Measurements from ENCODE around the gene DIPK1B. TPM values are rescaled to one million over a fixed set of nuclear protein-coding genes. Genes with fewer than 3 reads are reported as not detected.

The DIPK1B gene
- total RNA-seq, 6 donors from 2014 or later = 9.7 to 24.1 (median 17.0) TPM

GRCh38 chr9:136673975-136674785 is 38.2 kb upstream of the DIPK1B start:
- Histone ChIP-seq H3K9me3 (no peaks in the 10 kb centered on the region), H3K4me3 (no peak overlapping the region), H3K36me3 (peaks cover 0 to 77% (median 41%) of the 10 kb centered on the region in 4 donors), H3K27ac (peak overlapping the region; percentile 33 to 91 (median 84)), H3K27me3 (no peaks in the 10 kb centered on the region), H3K4me1 (peaks cover 25 to 80% (median 45%) of the 10 kb centered on the region in 4 donors)
- TF ChIP-seq, protein P1, sequence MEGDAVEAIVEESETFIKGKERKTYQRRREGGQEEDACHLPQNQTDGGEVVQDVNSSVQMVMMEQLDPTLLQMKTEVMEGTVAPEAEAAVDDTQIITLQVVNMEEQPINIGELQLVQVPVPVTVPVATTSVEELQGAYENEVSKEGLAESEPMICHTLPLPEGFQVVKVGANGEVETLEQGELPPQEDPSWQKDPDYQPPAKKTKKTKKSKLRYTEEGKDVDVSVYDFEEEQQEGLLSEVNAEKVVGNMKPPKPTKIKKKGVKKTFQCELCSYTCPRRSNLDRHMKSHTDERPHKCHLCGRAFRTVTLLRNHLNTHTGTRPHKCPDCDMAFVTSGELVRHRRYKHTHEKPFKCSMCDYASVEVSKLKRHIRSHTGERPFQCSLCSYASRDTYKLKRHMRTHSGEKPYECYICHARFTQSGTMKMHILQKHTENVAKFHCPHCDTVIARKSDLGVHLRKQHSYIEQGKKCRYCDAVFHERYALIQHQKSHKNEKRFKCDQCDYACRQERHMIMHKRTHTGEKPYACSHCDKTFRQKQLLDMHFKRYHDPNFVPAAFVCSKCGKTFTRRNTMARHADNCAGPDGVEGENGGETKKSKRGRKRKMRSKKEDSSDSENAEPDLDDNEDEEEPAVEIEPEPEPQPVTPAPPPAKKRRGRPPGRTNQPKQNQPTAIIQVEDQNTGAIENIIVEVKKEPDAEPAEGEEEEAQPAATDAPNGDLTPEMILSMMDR (IDR thresholded peaks at IDR 0.05) = no peak
- TF ChIP-seq EP300 (IDR thresholded peaks at IDR 0.05) = no peak
- peak in 1 of 4 donors; percentile 28 for TF ChIP-seq POLR2A (IDR thresholded peaks at IDR 0.05)
- peak in 1 of 2 donors; percentile 79 for TF ChIP-seq POLR2AphosphoS5 (IDR thresholded peaks at IDR 0.05)
- ATAC-seq (ENCODE audit: low FRiP score in 2 of 2) (no peak), DNase-seq (peak in 1 of 2 donors; percentile 68)
- 54 to 78% methylated on average over 6 to 26 of the region's 26 CpGs for WGBS, 2 donors

DNA sequence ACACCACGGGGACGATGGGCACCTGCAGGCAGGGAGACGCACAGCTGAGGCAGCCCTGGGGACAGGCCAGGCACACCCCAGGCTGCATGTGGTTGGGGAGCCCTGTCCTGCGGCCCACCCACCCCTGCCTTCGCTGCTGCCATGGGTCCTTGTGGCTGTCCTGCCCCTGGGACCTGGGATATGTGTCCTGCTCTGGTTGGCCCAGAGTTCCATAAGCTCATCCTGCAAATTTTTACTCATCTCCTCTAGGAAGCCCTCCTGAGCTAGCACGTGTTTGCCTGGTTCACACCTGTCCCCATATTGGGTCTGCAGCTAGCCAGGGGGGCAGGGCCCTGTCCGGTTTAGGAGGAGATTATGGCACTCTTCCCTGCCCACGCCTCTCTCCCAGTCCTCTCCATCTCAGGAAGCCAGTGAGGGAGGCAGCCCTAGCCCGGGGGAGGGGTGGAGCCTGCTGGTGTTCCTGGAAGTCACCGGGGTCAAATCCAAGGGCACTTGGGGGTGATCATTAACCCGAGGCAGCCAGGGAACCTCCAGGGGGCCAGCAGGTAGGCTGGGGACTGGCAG is 37.5 kb upstream of the DIPK1B start:
- Histone ChIP-seq H3K9me3 (no peaks in the 10 kb centered on the region), H3K27me3 (no peaks in the 10 kb centered on the region), H3K27ac (peak overlapping the region; percentile 33 to 91 (median 81)), H3K36me3 (peaks cover 0 to 70% (median 36%) of the 10 kb centered on the region in 4 donors), H3K4me3 (no peak overlapping the region), H3K4me1 (peaks cover 30 to 80% (median 49%) of the 10 kb centered on the region in 4 donors)
- 35 to 57% methylated on average over 5 to 7 of the region's 11 CpGs for WGBS, 2 donors
- DNase-seq (peak; percentile 53 to 90), ATAC-seq (ENCODE audit: low FRiP score in 2 of 2) (peak; percentile 3 to 31)
- TF ChIP-seq POLR2AphosphoS5 (IDR thresholded peaks at IDR 0.05) = peak; percentile 44 to 81
- peak in 1 of 4 donors; percentile 28 for TF ChIP-seq EP300 (IDR thresholded peaks at IDR 0.05)
- TF ChIP-seq POLR2A (IDR thresholded peaks at IDR 0.05) = no peak
- TF ChIP-seq, protein P1 (IDR thresholded peaks at IDR 0.05) = no peak

GRCh38 chr9:136675477-136676296 is 36.7 kb upstream of the DIPK1B start:
- peak overlapping the region; percentile 13 to 91 (median 81) for H3K27ac ChIP-seq
- H3K4me3 ChIP-seq = no peak overlapping the region
- peaks cover 0 to 62% (median 36%) of the 10 kb centered on the region in 4 donors for H3K36me3 ChIP-seq
- DNase-seq (peak; percentile 56 to 81), ATAC-seq (ENCODE audit: low FRiP score in 2 of 2) (no peak)
- H3K4me1 ChIP-seq = peaks cover 38 to 76% (median 47%) of the 10 kb centered on the region in 4 donors
- no peaks in the 10 kb centered on the region for H3K9me3 ChIP-seq
- H3K27me3 ChIP-seq = no peaks in the 10 kb centered on the region
- WGBS, 2 donors = 62 to 74% methylated on average over 11 to 14 of the region's 16 CpGs
- TF ChIP-seq EP300 (IDR thresholded peaks at IDR 0.05) = no peak
- TF ChIP-seq, protein P1 (IDR thresholded peaks at IDR 0.05) = no peak
- no peak for TF ChIP-seq POLR2A (IDR thresholded peaks at IDR 0.05)
- peak in 1 of 2 donors; percentile 68 for TF ChIP-seq POLR2AphosphoS5 (IDR thresholded peaks at IDR 0.05)

DNA sequence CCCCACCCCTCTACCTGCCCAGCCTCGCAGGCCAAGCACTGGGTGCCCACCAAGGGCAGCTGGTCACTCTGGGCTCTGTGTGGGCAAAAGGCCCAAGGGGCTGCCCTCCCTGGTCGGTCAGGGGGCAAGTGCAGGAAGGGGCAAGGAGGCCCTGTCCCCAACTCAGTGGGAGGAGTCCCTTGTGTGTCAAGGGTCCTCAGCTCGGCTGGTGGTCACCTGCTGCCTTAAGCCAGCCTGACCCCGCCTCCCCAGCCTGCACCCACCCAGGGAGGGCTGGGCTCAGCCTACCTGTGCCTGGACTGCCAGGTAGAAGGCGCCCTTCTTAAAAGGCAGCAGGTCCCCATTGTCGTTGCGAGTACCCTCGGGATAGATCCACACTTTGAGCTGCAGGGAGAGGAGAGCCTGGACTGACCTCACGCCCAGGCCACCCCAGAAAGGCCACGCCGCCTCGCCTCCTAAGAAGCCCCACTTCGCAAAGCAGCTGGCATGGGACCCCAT is 36.0 kb upstream of the DIPK1B start:
- WGBS, 2 donors = 90 to 96% methylated on average over 7 to 13 of the region's 13 CpGs
- peak in 1 of 2 donors; percentile 74 for DNase-seq
- Histone ChIP-seq H3K27ac (peak overlapping the region in 3 of 4 donors; percentile 13 to 91 (median 78)), H3K36me3 (peaks cover 0 to 58% (median 36%) of the 10 kb centered on the region in 4 donors), H3K4me3 (no peak overlapping the region), H3K4me1 (peaks cover 36 to 70% (median 45%) of the 10 kb centered on the region in 4 donors), H3K27me3 (no peaks in the 10 kb centered on the region), H3K9me3 (no peaks in the 10 kb centered on the region)
- TF ChIP-seq POLR2A (IDR thresholded peaks at IDR 0.05) (no peak), POLR2AphosphoS5 (IDR thresholded peaks at IDR 0.05) (peak in 1 of 2 donors; percentile 53)
- no peak for ATAC-seq (ENCODE audit: low FRiP score in 2 of 2)
